Posterior cingulate gyrus (tissue), 11 donors: ENCODE measurements around the gene METTL17.
A peak's percentile ranks its signal among the peaks of the same experiment; 100 is the strongest.
"Not testable (repeated sequence)": the region's sequence is repeated elsewhere in the genome, so short reads cannot be mapped to it uniquely, and the experiment has no call there.

Experiments
- DNase-seq, 10 donors: peaks; one replicate each; pipeline versions ENCODE4 v3.0.0 to v3.0.0-alpha.2; 2020 to 2021; ENCODE audit warnings: mixed read lengths in 3 of 10
- intact Hi-C: fragments of 100-400 bp; cut with DNase I; formaldehyde crosslinking; loops from one replicate; pipeline ENCODE4 v1.15.1; 2023

The METTL17 gene

GRCh38 chr14:21039585-21040369 lies 50.0 kb downstream of the METTL17 start:
- DNase-seq, result peak in 3 of 10 donors; percentile 28 to 86 (median 65)
- intact Hi-C loops, result loop anchor here (1.0 to 5.0 kb wide), 3 partner anchors 25 to 67 kb away; no protein-coding TSS in a partner anchor

DNA sequence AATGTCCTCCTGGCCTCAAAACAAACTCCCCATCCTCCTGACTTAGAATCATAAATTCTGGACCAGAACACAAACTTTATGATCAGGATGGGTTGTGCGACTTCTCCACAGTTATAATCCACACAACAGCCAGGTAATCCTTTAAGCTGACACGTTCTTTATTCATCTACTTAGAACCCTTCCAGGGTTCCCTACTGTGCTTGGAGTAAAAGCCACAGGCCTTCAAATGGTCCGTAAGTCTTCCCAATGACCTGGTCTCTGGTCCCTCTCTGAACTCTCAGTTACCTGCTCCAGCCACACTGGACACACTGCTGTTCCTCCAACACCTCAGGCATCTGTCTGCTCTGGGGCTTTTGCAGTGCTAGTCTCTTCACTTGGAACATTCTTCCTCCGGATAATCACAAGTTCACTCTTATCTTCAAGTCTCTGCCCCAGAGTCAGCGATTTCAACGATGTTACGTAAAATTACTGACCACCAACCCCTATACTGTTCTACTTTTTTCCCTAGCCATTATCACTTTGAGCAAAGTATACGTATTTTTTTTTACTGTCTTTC lies 50.7 kb downstream of the METTL17 start:
- intact Hi-C loops, result loop anchor here (1.0 kb wide), 1 partner anchor 26 kb away; no protein-coding TSS in a partner anchor
- no peak for DNase-seq

- not testable (repeated sequence) for DNase-seq
- intact Hi-C loops, result loop anchor here (1.0 kb wide), 1 partner anchor 27 kb away; no protein-coding TSS in a partner anchor
These were observed 51.2 kb downstream of the METTL17 start for GRCh38 chr14:21040941-21041340.

- peak in 1 of 10 donors; percentile 86 for DNase-seq
These were observed 52.1 kb downstream of the METTL17 start, which contains the start of gene RNASE7 for GRCh38 chr14:21041676-21042433. Gene RNASE7 (plus strand): TSS chr14:21042362. CDS start chr14:21042993, 631 bp downstream.

GRCh38 chr14:21042918-21043317 lies 53.1 kb downstream of the METTL17 start:
- peak in 8 of 10 donors; percentile 29 to 95 (median 64) for DNase-seq
- intact Hi-C loops, result no loop called here

More at GRCh38 chr14:21041676-21042433, 52.1 kb downstream of the METTL17 start, which contains the start of gene RNASE7:
- intact Hi-C loops, result no loop called here

DNA sequence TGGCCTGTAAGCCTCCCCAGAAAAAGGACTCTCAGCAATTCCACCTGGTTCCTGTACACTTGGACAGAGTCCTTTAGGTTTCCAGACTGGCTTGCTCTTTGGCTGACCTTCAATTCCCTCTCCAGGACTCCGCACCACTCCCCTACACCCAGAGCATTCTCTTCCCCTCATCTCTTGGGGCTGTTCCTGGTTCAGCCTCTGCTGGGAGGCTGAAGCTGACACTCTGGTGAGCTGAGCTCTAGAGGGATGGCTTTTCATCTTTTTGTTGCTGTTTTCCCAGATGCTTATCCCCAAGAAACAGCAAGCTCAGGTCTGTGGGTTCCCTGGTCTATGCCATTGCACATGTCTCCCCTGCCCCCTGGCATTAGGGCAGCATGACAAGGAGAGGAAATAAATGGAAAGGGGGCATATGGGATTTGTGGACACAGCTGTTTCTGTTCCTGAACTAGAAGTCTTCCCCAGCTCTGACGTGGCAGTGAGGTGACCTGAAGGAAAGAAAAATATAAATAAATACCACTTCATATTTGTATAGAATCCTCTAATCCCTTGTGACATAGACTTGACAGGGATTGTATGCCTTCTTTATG lies 53.7 kb downstream of the METTL17 start:
- intact Hi-C loops, result no loop called here
- DNase-seq, result no peak

GRCh38 chr14:21043974-21044618 lies 54.3 kb downstream of the METTL17 start:
- intact Hi-C loops, result no loop called here
- no peak for DNase-seq
